GM19455 (cell line): Measurements from ENCODE around the gene TMPRSS15.

Source experiments
- ATAC-seq: cut with Tn5 transposase; IDR thresholded peaks from one replicate; pipeline ENCODE4 v1.9.1; 2021; ENCODE audit not compliant: unreplicated experiment

The TMPRSS15 gene

DNA sequence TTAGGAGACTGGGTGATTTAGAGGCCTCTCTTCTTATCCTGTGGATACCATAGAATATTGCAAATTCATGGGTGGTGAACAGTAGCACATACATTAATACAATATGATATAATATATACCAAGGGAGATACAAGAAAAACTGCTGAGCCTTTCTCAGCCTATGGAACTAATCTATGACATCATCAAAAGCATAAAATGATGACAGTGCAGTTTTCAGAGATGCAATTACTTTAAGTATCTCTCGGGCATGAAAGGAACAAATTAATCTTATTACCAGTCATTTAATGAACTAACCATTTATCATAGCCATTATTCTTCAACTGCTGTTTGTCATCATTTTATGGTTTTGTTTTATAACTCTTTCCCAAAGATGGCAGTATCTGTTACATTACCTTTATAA is 155.4 kb downstream of the TMPRSS15 start:
- ATAC-seq, result no peak

DNA sequence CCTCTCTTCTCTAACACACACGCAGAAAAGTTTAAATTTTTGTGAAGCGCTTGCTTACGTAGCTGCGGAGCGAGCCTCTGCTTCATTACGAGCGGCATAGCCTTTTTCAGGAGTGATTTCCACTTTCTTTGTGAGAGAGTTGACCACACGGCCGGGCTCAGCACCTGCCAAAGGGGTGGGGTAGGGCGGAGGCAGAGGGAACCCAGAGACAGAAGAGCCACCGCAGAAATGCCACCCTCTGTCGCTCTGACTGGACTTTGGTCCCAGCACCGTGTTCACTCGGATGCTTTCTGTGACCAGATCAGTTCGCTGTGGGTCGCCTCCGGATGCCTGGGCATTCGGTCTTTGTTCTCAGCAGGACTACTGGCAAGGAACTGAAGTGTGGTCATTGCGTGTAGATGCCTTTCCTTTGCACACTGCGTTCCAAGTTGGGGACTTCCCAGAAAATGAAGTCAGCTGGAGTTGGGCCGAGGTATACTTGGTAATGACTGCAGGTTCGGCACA is 158.1 kb downstream of the TMPRSS15 start:
- ATAC-seq, result no peak

DNA sequence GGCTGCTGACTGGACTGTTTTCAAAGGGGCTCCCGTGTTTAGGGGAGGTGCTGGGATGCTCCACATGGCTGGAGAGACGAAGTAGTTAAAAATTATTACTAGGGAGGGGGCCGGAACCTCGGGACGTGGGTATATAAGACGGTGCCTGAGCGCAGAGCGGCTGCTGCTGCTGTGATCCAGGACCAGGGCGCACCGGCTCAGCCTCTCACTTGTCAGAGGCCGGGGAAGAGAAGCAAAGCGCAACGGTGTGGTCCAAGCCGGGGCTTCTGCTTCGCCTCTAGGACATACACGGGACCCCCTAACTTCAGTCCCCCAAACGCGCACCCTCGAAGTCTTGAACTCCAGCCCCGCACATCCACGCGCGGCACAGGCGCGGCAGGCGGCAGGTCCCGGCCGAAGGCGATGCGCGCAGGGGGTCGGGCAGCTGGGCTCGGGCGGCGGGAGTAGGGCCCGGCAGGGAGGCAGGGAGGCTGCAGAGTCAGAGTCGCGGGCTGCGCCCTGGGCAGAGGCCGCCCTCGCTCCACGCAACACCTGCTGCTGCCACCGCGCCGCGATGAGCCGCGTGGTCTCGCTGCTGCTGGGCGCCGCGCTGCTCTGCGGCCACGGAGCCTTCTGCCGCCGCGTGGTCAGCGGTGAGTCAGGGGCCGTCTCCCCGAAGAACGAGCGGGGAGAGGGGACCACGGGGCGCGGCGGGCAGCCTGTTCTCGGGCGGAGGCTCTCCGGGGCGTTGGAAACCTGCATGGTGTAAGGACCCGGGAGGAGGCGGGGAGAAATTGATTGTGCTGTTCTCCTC is 158.7 kb downstream of the TMPRSS15 start, which contains the start of gene CHODL:
CHODL (plus strand) TSS at position 163 of the 793 bp plus-strand sequence; CDS start at position 554, 391 bp downstream.
- ATAC-seq, result no peak

DNA sequence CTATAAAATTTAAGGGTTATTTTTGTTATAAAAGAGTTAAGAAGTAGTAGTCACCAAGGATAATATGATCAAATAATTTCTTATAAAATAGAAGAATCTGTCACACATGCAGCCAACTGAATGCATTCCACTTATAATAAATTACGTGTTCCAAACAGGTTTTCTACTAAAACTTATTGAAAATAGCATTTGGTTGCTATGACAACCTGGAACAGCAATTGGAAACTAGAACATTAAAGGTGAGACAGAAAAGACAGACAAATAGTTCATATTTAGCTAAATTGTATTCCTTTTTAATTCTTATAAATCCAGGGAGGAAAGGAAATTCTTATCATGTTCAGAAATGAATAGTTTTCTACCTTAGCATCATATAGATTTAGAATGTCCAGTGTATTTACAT is 168.0 kb downstream of the TMPRSS15 start:
- ATAC-seq, result no peak

DNA sequence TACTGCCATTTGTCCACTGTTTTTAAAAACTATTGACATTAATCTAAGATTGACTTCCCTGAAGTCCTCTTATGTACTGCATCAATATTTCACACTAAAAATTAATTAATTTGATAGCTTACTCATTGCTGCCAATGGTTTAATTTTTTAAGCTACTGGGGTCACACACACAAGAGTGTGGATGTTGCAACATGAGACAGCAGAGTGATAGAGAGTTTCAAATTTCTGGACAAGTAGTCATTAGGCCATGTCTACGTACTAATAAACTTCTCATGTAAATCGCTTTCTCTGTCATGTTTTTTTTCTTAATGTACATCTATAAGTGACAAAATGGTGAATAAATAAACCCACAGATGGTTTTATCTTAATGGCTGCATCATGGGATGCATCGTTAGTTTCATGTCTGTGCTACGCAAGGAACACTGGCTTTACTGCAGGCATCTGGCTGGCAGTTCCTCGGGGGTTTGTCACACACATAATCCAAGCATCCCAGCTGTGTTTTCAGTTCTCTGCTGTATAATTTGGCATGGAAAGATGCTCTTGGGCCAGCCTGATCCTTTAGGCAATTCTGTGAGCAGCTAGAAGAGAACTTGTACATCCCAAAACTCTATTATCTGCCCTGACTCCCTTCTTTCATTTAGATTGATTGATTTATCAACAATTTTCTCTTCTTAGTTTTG is 175.4 kb downstream of the TMPRSS15 start:
- no peak for ATAC-seq

DNA sequence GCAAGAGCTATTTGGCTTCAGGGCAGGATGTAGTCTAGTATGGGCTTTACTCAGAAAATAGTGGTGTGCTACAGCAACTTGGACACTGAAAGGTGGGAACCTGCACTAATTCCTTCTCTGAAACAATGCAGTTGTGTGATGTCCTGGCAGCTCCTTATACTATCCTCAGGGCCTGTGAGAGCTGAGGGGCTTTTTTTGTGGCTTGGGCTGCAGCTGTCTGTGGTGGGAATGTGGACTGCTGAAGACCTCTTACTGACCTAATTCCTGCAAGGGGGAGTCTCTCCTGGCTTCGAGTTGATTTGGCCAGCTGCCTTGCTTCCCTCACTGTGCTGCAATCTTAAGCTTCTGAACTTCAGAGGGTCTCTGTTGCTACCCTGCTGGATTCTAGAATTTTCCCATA is 181.2 kb downstream of the TMPRSS15 start:
- no peak for ATAC-seq

DNA sequence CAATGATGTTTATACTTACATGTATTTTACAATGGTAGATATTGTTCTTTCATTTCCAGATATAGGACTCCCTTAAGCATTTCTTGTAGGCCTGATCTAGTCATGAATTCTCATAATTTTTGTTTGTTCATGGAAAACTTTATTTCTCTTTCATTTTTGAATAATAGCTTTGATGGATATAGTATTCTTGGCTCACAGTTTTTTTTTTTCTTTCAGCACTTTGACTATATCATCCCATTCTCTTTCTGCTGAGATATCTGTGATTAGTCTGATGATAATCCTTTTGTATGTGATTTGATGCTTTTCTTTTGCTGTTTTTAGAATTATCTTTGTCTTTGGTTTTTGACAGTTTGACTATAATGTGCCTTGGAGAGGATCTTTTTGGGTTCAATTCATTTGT is 183.1 kb downstream of the TMPRSS15 start:
- no peak for ATAC-seq
